Peyer's patch (tissue), 4 donors: ENCODE results near the gene MYH13. TPM values are rescaled to one million over a fixed set of nuclear protein-coding genes. Genes with fewer than 3 reads are reported as not detected.

Experiments used
- DNase-seq, 3 donors: peaks; one replicate each; pipeline ENCODE4 v3.0.0-alpha.2; 2017 to 2019
- H3K27ac ChIP-seq, 4 donors: fragments of 200-600 bp; sonication (generic); one replicate each; pipeline ENCODE4 v1.5.1; 2016 to 2019
- H3K27me3 ChIP-seq, 2 donors: fragments of 200-600 bp; sonication (generic); one replicate each; pipeline ENCODE4 v1.5.1; 2019
- H3K36me3 ChIP-seq, 3 donors: fragments of 200-600 bp; sonication (generic); one replicate each; pipeline ENCODE4 v1.5.1; 2016 to 2019
- H3K4me1 ChIP-seq, 4 donors: fragments of 200-600 bp; sonication (generic); one replicate each; pipeline ENCODE4 v1.5.1; 2016 to 2019
- H3K4me3 ChIP-seq, 4 donors: fragments of 200-600 bp; sonication (generic); 1 replicate in 3 of 4; 2 replicates in 1 of 4; pipeline ENCODE4 v1.5.1; 2016 to 2019; ENCODE audit warnings: mild to moderate bottlenecking in 1 of 4
- H3K9me3 ChIP-seq, 4 donors: fragments of 200-600 bp; sonication (generic); one replicate each; pipeline ENCODE4 v1.5.1; 2016 to 2019; ENCODE audit warnings: mild to moderate bottlenecking in 1 of 4
- CTCF ChIP-seq, 6 experiments: fragments of 450-650 bp in 4 of 6; fragments of 200-600 bp in 2 of 6; sonication (generic) in 1 of 6; IDR thresholded peaks; one replicate each; pipeline ENCODE4 v1.5.1; 2017 to 2019; ENCODE audit warnings: antibody characterized with exemption in 6 of 6, mild to moderate bottlenecking in 3 of 6, moderate library complexity in 1 of 6
- POLR2A ChIP-seq, 2 donors: fragments of 450-650 bp; IDR thresholded peaks; one replicate each; pipeline ENCODE4 v1.5.1; 2017; ENCODE audit warnings: antibody characterized with exemption in 2 of 2, mild to moderate bottlenecking in 2 of 2, moderate library complexity in 2 of 2
- total RNA-seq, 4 donors: library from RNA; depleted of rRNA; stranded (reverse); fragments of >200 nt; gene quantifications; one replicate each; pipeline ENCODE4 v1.1.0, GENCODE V29; 2016

The MYH13 gene
- 10 to 100 TPM in 1 of 4 donors, under 1 TPM in 1, not detected in 2; 0.19 to 11.6 TPM for total RNA-seq

- Histone ChIP-seq H3K27ac (no peak within 1 kb of the TSS), H3K36me3 (no peaks in the 10 kb centered on the region), H3K4me1 (no peaks in the 10 kb centered on the region), H3K9me3 (no peaks in the 10 kb centered on the region), H3K4me3 (no peak within 1 kb of the TSS), H3K27me3 (no peaks in the 10 kb centered on the region)
- no peak for DNase-seq
- TF ChIP-seq CTCF (IDR thresholded peaks at IDR 0.05) (no peak), POLR2A (IDR thresholded peaks at IDR 0.05) (no peak)
Measured at GRCh38 chr17:10372906-10373305, at the start of gene MYH13. Gene MYH13 (minus strand): TSS chr17:10373006. CDS start chr17:10364530, 8,476 bp downstream.

- Histone ChIP-seq H3K4me1 (no peaks in the 10 kb centered on the region), H3K27me3 (no peaks in the 10 kb centered on the region), H3K36me3 (no peaks in the 10 kb centered on the region), H3K4me3 (no peak within 1 kb of the TSS), H3K27ac (no peak within 1 kb of the TSS), H3K9me3 (no peaks in the 10 kb centered on the region)
- DNase-seq: no peak
- no peak for TF ChIP-seq POLR2A (IDR thresholded peaks at IDR 0.05)
- no peak for TF ChIP-seq CTCF (IDR thresholded peaks at IDR 0.05)
Measured at GRCh38 chr17:10421900-10422542, 49.2 kb upstream of the MYH13 start, which contains the start of gene MYH8. Gene MYH8 (minus strand): TSS chr17:10421950. CDS start chr17:10420227, 1,723 bp downstream.

GRCh38 chr17:10421211-10421610 is 48.4 kb upstream of the MYH13 start:
- no peaks in the 10 kb centered on the region for H3K4me1 ChIP-seq
- H3K27ac ChIP-seq: no peak overlapping the region
- H3K36me3 ChIP-seq: no peaks in the 10 kb centered on the region
- no peaks in the 10 kb centered on the region for H3K9me3 ChIP-seq
- TF ChIP-seq POLR2A (IDR thresholded peaks at IDR 0.05): no peak
- TF ChIP-seq CTCF (IDR thresholded peaks at IDR 0.05): no peak
- no peak for DNase-seq
- no peaks in the 10 kb centered on the region for H3K27me3 ChIP-seq
- H3K4me3 ChIP-seq: no peak overlapping the region

GRCh38 chr17:10420811-10421210 is 48.0 kb upstream of the MYH13 start:
- no peaks in the 10 kb centered on the region for H3K27me3 ChIP-seq
- no peak overlapping the region for H3K4me3 ChIP-seq
- no peak for DNase-seq
- H3K36me3 ChIP-seq: no peaks in the 10 kb centered on the region
- H3K4me1 ChIP-seq: no peaks in the 10 kb centered on the region
- no peaks in the 10 kb centered on the region for H3K9me3 ChIP-seq
- no peak overlapping the region for H3K27ac ChIP-seq
- no peak for TF ChIP-seq CTCF (IDR thresholded peaks at IDR 0.05)
- no peak for TF ChIP-seq POLR2A (IDR thresholded peaks at IDR 0.05)

GRCh38 chr17:10417431-10417830 is 44.6 kb upstream of the MYH13 start:
- DNase-seq: no peak
- H3K4me3 ChIP-seq: no peak overlapping the region
- H3K27ac ChIP-seq: no peak overlapping the region
- H3K9me3 ChIP-seq: no peaks in the 10 kb centered on the region
- no peak for TF ChIP-seq CTCF (IDR thresholded peaks at IDR 0.05)
- TF ChIP-seq POLR2A (IDR thresholded peaks at IDR 0.05): no peak
- no peaks in the 10 kb centered on the region for H3K4me1 ChIP-seq
- no peaks in the 10 kb centered on the region for H3K27me3 ChIP-seq
- H3K36me3 ChIP-seq: no peaks in the 10 kb centered on the region
